ES-I3 (cell line): ENCODE measurements around the gene CCL1.
"Not testable (repeated sequence)": the region's sequence is repeated elsewhere in the genome, so short reads cannot be mapped to it uniquely, and the experiment has no call there.

Experiments
- H3K36me3 ChIP-seq: 2 replicates; pipeline ENCODE4 v1.6.1; 2013; ENCODE audit warnings: mild to moderate bottlenecking, low read length, control low read depth, moderate library complexity; ENCODE audit not compliant: insufficient read depth
- H3K4me1 ChIP-seq: 2 replicates; pipeline ENCODE4 v1.6.1; 2013; ENCODE audit warnings: mild to moderate bottlenecking, control low read depth, low read length; ENCODE audit not compliant: insufficient read depth
- H3K9ac ChIP-seq: 2 replicates; pipeline ENCODE4 v1.6.1; 2013; ENCODE audit warnings: low read depth, mild to moderate bottlenecking, low read length, moderate library complexity
- H3K9me3 ChIP-seq: 2 replicates; pipeline ENCODE4 v1.6.1; 2013; ENCODE audit warnings: mild to moderate bottlenecking, low read length, moderate library complexity; ENCODE audit not compliant: control insufficient read depth, insufficient read depth

Gene CCL1

GRCh38 chr17:34358631-34359030, 4.4 kb downstream of the CCL1 start:
- Histone ChIP-seq H3K9ac (no peak overlapping the region), H3K36me3 (no peaks in the 10 kb centered on the region), H3K4me1 (no peaks in the 10 kb centered on the region), H3K9me3 (no peaks in the 10 kb centered on the region)

DNA sequence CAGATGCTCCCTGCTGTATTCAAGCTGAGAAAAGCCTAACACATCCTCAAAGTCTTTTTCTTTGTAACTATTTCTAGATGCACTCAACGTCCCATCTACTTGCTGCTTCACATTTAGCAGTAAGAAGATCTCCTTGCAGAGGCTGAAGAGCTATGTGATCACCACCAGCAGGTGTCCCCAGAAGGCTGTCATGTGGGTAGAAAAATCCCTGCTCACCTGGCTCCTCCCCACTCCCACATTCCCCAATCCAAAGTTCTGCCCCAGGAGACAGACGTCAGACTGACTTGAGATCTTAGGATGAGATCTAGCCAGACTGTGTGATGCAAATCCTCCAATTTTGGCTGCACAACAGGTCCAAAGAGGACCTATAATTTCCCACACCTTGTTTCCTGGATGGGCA, 5.6 kb downstream of the CCL1 start:
- Histone ChIP-seq H3K4me1 (no peaks in the 10 kb centered on the region), H3K9ac (no peak overlapping the region)

GRCh38 chr17:34356194-34356593, 6.8 kb downstream of the CCL1 start, which contains the start of gene CCL13:
TSS of gene CCL13 (plus strand) at chr17:34356480. CDS start at chr17:34356527, 47 bp downstream.
- Histone ChIP-seq H3K9me3 (no peaks in the 10 kb centered on the region), H3K9ac (no peak within 1 kb of the TSS), H3K36me3 (no peaks in the 10 kb centered on the region), H3K4me1 (no peaks in the 10 kb centered on the region)

More for the DNA sequence above, 5.6 kb downstream of the CCL1 start:
- Histone ChIP-seq H3K36me3 (no peaks in the 10 kb centered on the region), H3K9me3 (no peaks in the 10 kb centered on the region)

DNA sequence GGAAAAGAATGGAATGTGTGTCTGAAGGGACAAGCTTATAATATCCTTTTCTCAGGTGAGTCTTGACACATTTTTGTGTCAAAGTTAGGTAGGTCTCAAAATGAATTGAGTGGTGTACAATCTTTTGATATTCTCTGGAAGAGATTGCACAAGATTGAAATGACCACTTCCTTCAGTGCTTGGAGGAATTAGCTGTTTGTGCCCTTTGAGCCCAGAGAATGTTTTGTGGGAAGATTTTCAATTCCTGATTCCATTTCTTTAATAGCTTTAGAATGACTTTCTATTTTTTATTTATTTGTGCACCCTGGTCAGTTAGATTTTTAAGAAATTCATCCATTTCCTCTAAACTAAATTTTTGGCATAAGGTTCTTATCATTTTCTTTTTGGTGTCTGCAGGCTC, 8.4 kb downstream of the CCL1 start:
- Histone ChIP-seq H3K9ac (no peak overlapping the region), H3K9me3 (no peaks in the 10 kb centered on the region), H3K4me1 (no peaks in the 10 kb centered on the region), H3K36me3 (no peaks in the 10 kb centered on the region)

DNA sequence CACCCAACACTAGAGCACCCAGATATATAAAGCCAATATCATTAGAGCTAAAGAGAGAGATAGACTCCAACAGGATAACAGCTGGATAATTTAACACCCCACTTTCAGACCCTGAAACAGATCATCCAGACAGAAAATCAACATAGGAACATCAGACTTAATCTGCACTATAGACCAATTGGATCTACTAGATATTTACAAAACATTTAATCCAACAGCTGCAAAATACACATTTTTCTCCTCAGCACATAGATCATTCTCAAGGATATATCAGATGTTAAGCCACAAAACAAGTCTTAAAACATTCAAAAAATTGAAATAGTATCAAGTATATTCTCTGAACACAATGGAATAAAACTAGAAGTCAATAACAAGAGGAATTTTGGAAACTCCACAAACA, 10.8 kb downstream of the CCL1 start:
- Histone ChIP-seq H3K9me3 (no peaks in the 10 kb centered on the region), H3K36me3 (no peaks in the 10 kb centered on the region), H3K4me1 (no peaks in the 10 kb centered on the region), H3K9ac (no peak overlapping the region)

DNA sequence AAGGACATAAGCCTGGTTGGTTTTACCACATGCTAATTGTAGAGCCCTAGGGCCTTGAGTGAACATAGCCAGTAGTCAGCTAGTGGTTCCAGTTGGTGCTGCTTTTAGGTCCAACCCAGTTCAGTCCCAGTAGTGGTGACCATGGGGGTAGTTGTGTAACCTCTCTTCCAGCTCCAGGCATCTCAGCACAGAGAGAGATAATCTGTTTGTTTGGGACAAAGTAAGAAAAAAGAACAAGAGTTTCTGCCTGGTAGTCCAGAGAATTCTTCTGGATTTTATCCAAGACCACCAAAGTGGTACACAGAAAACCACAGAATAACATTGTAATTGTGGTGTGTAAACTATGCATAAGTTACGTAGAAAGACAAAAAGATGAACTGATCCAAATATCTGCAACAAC, 11.9 kb downstream of the CCL1 start:
- Histone ChIP-seq H3K4me1 (no peaks in the 10 kb centered on the region), H3K9me3 (no peaks in the 10 kb centered on the region), H3K9ac (no peak overlapping the region), H3K36me3 (no peaks in the 10 kb centered on the region)

- H3K9me3 ChIP-seq, result no peaks in the 10 kb centered on the region
- H3K36me3 ChIP-seq, result no peaks in the 10 kb centered on the region
- H3K4me1 ChIP-seq, result no peaks in the 10 kb centered on the region
- no peak overlapping the region for H3K9ac ChIP-seq
Observed at GRCh38 chr17:34349751-34350150, 13.3 kb downstream of the CCL1 start.

DNA sequence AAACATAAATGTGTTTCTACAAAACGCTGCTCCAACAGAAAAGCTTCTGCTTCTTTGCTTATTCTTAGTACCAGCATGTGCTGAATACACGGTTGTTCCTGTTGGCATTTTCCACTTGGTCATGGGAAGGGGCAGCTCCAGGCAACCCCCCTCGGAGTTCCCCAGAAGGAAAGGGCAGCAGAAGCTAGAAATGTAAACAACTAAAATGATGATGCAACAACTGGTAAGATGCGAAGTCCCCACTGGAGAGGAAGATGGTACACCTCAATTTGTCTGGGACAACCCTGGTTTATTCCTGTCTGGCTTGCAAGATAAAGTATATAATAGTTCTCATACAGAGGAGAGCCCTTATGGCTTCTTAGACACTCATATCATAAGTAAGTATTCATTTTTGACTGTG, 16.0 kb downstream of the CCL1 start:
- Histone ChIP-seq H3K9ac (no peak overlapping the region), H3K36me3 (no peaks in the 10 kb centered on the region), H3K4me1 (no peaks in the 10 kb centered on the region), H3K9me3 (no peaks in the 10 kb centered on the region)

DNA sequence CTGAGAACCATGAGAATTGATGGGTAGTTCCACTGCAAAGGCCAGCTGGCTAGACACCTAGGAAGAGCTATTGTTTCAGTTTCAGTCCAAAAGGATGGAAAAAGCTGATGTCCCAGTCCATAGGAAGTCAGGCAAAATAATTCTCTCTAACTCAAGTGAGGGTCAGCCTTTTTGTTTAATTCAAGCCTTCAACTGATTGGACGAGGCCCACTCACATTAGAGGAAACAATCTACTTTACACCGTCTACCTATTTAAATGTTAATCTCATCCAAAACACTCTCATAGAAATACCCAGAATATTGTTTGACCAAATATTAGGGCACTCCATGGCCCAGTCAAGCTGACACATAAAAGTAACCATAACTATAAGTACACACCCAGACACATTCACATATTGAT, 21.1 kb downstream of the CCL1 start:
- H3K4me1 ChIP-seq, result no peaks in the 10 kb centered on the region
- H3K36me3 ChIP-seq, result no peaks in the 10 kb centered on the region
- no peak overlapping the region for H3K9ac ChIP-seq
- H3K9me3 ChIP-seq, result no peaks in the 10 kb centered on the region

- no peaks in the 10 kb centered on the region for H3K9me3 ChIP-seq
- H3K9ac ChIP-seq, result no peak overlapping the region
- no peaks in the 10 kb centered on the region for H3K4me1 ChIP-seq
- no peaks in the 10 kb centered on the region for H3K36me3 ChIP-seq
Observed at GRCh38 chr17:34339138-34339770, 23.8 kb downstream of the CCL1 start.

GRCh38 chr17:34337701-34338100, 25.3 kb downstream of the CCL1 start:
- Histone ChIP-seq H3K9me3 (no peaks in the 10 kb centered on the region), H3K9ac (no peak overlapping the region), H3K4me1 (no peaks in the 10 kb centered on the region), H3K36me3 (no peaks in the 10 kb centered on the region)

- H3K9ac ChIP-seq, H3K36me3 ChIP-seq, H3K9me3 ChIP-seq, H3K4me1 ChIP-seq: not testable (repeated sequence)
Observed at GRCh38 chr17:34327580-34327979, 35.5 kb downstream of the CCL1 start.

DNA sequence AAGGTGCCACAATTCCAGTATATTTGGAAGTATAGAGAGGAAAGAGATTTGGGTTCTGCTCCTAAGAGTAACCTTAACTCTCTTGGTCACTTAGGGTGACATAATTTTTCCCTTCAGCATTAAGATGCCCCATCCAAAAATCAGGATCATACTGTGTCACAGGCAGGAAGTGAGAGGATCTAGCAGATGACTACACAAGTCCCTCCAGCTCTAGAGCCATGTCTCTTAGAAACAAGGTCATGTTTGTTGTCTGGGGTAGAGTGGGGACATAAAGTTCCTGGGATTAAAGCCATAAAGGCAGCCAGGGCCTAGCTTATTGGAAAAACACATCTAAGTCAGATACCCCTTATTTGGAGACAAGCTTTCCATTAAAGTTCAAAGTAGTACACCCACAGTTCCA, 41.1 kb downstream of the CCL1 start:
- Histone ChIP-seq H3K4me1 (no peaks in the 10 kb centered on the region), H3K9ac (no peak overlapping the region)

GRCh38 chr17:34319039-34319483, 44.0 kb downstream of the CCL1 start, which contains the start of gene CCL8:
TSS of gene CCL8 (plus strand) at chr17:34319435. CDS start at chr17:34319502, 67 bp downstream.
- Histone ChIP-seq H3K9me3 (no peaks in the 10 kb centered on the region), H3K4me1 (no peaks in the 10 kb centered on the region), H3K36me3 (no peaks in the 10 kb centered on the region), H3K9ac (no peak within 1 kb of the TSS)

More for the DNA sequence above, 41.1 kb downstream of the CCL1 start:
- Histone ChIP-seq H3K36me3 (no peaks in the 10 kb centered on the region), H3K9me3 (no peaks in the 10 kb centered on the region)

- no peak overlapping the region for H3K9ac ChIP-seq
- no peaks in the 10 kb centered on the region for H3K4me1 ChIP-seq
- no peaks in the 10 kb centered on the region for H3K36me3 ChIP-seq
Observed at GRCh38 chr17:34318474-34318873, 44.6 kb downstream of the CCL1 start.

More at GRCh38 chr17:34318474-34318873, 44.6 kb downstream of the CCL1 start:
- no peaks in the 10 kb centered on the region for H3K9me3 ChIP-seq
